ENCODE data around the gene APP.
"Not testable (repeated sequence)": the region's sequence is repeated elsewhere in the genome, so short reads cannot be mapped to it uniquely, and the experiment has no call there.

The APP gene

GRCh38 chr21:26087223-26087918 lies 83.2 kb downstream of the APP start:
- H3K9ac ChIP-seq: no peak overlapping the region
- H2AFZ ChIP-seq: no peak overlapping the region
- no peak overlapping the region for H3K4me2 ChIP-seq (ENCODE audit: low read length)
- H3K36me3 ChIP-seq (ENCODE audit: control insufficient read depth, insufficient read depth, low read length): no peaks in the 10 kb centered on the region
- no peak overlapping the region for H3K27ac ChIP-seq
- no peaks in the 10 kb centered on the region for H3K9me3 ChIP-seq (ENCODE audit: control insufficient read depth, low read length)
- H3K4me3 ChIP-seq (ENCODE audit: low read depth, low read length): no peak overlapping the region
- no peaks in the 10 kb centered on the region for H3K27me3 ChIP-seq (ENCODE audit: control insufficient read depth, insufficient read depth, low read length)
- H3K4me1 ChIP-seq: no peaks in the 10 kb centered on the region
- TF ChIP-seq CTCF (IDR thresholded peaks at IDR 0.05): no peak
- no peaks in the 10 kb centered on the region for H3K79me2 ChIP-seq

GRCh38 chr21:26085882-26086281 lies 84.7 kb downstream of the APP start:
- Histone ChIP-seq H3K4me1 (no peaks in the 10 kb centered on the region), H2AFZ (no peak overlapping the region), H3K4me2 (ENCODE audit: low read length) (no peak overlapping the region), H3K79me2 (no peaks in the 10 kb centered on the region), H3K9ac (no peak overlapping the region), H3K27me3 (ENCODE audit: control insufficient read depth, insufficient read depth, low read length) (no peaks in the 10 kb centered on the region), H3K4me3 (ENCODE audit: low read depth, low read length) (no peak overlapping the region), H3K9me3 (ENCODE audit: control insufficient read depth, low read length) (no peaks in the 10 kb centered on the region), H3K27ac (no peak overlapping the region), H3K36me3 (ENCODE audit: control insufficient read depth, insufficient read depth, low read length) (no peaks in the 10 kb centered on the region)
- no peak for TF ChIP-seq CTCF (IDR thresholded peaks at IDR 0.05)

GRCh38 chr21:26085127-26085526 lies 85.4 kb downstream of the APP start:
- H3K4me1 ChIP-seq: no peaks in the 10 kb centered on the region
- no peaks in the 10 kb centered on the region for H3K36me3 ChIP-seq (ENCODE audit: control insufficient read depth, insufficient read depth, low read length)
- H3K4me2 ChIP-seq (ENCODE audit: low read length): no peak overlapping the region
- H3K27ac ChIP-seq: no peak overlapping the region
- H2AFZ ChIP-seq: no peak overlapping the region
- no peaks in the 10 kb centered on the region for H3K79me2 ChIP-seq
- no peaks in the 10 kb centered on the region for H3K9me3 ChIP-seq (ENCODE audit: control insufficient read depth, low read length)
- no peak overlapping the region for H3K4me3 ChIP-seq (ENCODE audit: low read depth, low read length)
- no peak for TF ChIP-seq CTCF (IDR thresholded peaks at IDR 0.05)
- no peaks in the 10 kb centered on the region for H3K27me3 ChIP-seq (ENCODE audit: control insufficient read depth, insufficient read depth, low read length)
- H3K9ac ChIP-seq: no peak overlapping the region

- H3K4me3 ChIP-seq (ENCODE audit: low read depth, low read length): no peak overlapping the region
- H3K79me2 ChIP-seq: no peaks in the 10 kb centered on the region
- H3K27ac ChIP-seq: no peak overlapping the region
- H3K9me3 ChIP-seq (ENCODE audit: control insufficient read depth, low read length): no peaks in the 10 kb centered on the region
- no peak for TF ChIP-seq CTCF (IDR thresholded peaks at IDR 0.05)
- no peak overlapping the region for H2AFZ ChIP-seq
- no peaks in the 10 kb centered on the region for H3K4me1 ChIP-seq
- H3K36me3 ChIP-seq (ENCODE audit: control insufficient read depth, insufficient read depth, low read length): no peaks in the 10 kb centered on the region
- no peaks in the 10 kb centered on the region for H3K27me3 ChIP-seq (ENCODE audit: control insufficient read depth, insufficient read depth, low read length)
- no peak overlapping the region for H3K9ac ChIP-seq
- no peak overlapping the region for H3K4me2 ChIP-seq (ENCODE audit: low read length)
Measured at GRCh38 chr21:26082549-26082948, 88.0 kb downstream of the APP start.

GRCh38 chr21:26081175-26081760 lies 89.3 kb downstream of the APP start:
- H2AFZ ChIP-seq; H3K27me3 ChIP-seq (ENCODE audit: control insufficient read depth, insufficient read depth, low read length); H3K9me3 ChIP-seq (ENCODE audit: control insufficient read depth, low read length); H3K9ac ChIP-seq; H3K4me2 ChIP-seq (ENCODE audit: low read length); H3K4me1 ChIP-seq; H3K79me2 ChIP-seq; H3K27ac ChIP-seq; H3K36me3 ChIP-seq (ENCODE audit: control insufficient read depth, insufficient read depth, low read length); H3K4me3 ChIP-seq (ENCODE audit: low read depth, low read length): not testable (repeated sequence)

Measured in parathyroid adenoma (tissue), 2 donors.